Left ventricle myocardium inferior (tissue), 1 donor: ENCODE measurements around the gene TENM3. TPM values are rescaled to one million over a fixed set of nuclear protein-coding genes. Genes with fewer than 3 reads are reported as not detected.

Source experiments
- DNase-seq: peaks from one replicate; pipeline ENCODE4 v3.0.0-alpha.2; 2020
- H3K27ac ChIP-seq: fragments of 200-600 bp; replicated peaks from 2 replicates; pipeline ENCODE4 v1.8.0; 2021
- H3K27me3 ChIP-seq: fragments of 200-600 bp; 2 replicates; pipeline ENCODE4 v1.8.0; 2021; ENCODE audit warnings: low read depth
- H3K36me3 ChIP-seq: fragments of 200-600 bp; 2 replicates; pipeline ENCODE4 v1.8.0; 2021
- H3K4me1 ChIP-seq: fragments of 200-600 bp; 2 replicates; pipeline ENCODE4 v1.8.0; 2021
- H3K4me3 ChIP-seq: fragments of 200-600 bp; 2 replicates; pipeline ENCODE4 v1.8.0; 2021; ENCODE audit warnings: mild to moderate bottlenecking, moderate library complexity
- H3K9me3 ChIP-seq: fragments of 200-600 bp; replicated peaks from 2 replicates; pipeline ENCODE4 v1.8.0; 2021
- CTCF ChIP-seq: fragments of 200-600 bp; IDR thresholded peaks from 2 replicates; pipeline ENCODE4 v1.8.0; 2021; ENCODE audit warnings: antibody characterized with exemption, mild to moderate bottlenecking, borderline replicate concordance
- intact Hi-C: fragments of 100-400 bp; cut with micrococcal nuclease; formaldehyde crosslinking; loops from one replicate; pipeline ENCODE4 v1.11.0; 2022
- total RNA-seq: library from RNA; stranded (reverse); fragmentation: NEBNext Ultra II Directional; extraction: Animal tissue kit (Norgen Biotek cat#: 25700); gene quantifications from one replicate; pipeline ENCODE4 v1.2.1, GENCODE V29; 2021
- donor health status: DM: no; HTN: yes; CAD: no; lungs with severe emphysema.

The TENM3 gene
- total RNA-seq, 1 donor from 2014 or later: 1.5 TPM

GRCh38 chr4:182748283-182748682 lies 505.1 kb downstream of the TENM3 start:
- H3K36me3 ChIP-seq: no peaks in the 10 kb centered on the region
- no peak for TF ChIP-seq CTCF
- no peak for DNase-seq
- H3K4me1 ChIP-seq: no peaks in the 10 kb centered on the region
- peak overlapping the region; percentile 72 for H3K27ac ChIP-seq
- peaks cover 5% of the 10 kb centered on the region for H3K9me3 ChIP-seq
- intact Hi-C loops: no loop called here
- peak overlapping the region; percentile 16 for H3K4me3 ChIP-seq
- no peaks in the 10 kb centered on the region for H3K27me3 ChIP-seq

GRCh38 chr4:182748949-182749348 lies 505.7 kb downstream of the TENM3 start:
- peak overlapping the region; percentile 72 for H3K27ac ChIP-seq
- DNase-seq: no peak
- no peaks in the 10 kb centered on the region for H3K4me1 ChIP-seq
- no peak overlapping the region for H3K4me3 ChIP-seq
- peaks cover 5% of the 10 kb centered on the region for H3K9me3 ChIP-seq
- intact Hi-C loops: no loop called here
- no peaks in the 10 kb centered on the region for H3K36me3 ChIP-seq
- no peaks in the 10 kb centered on the region for H3K27me3 ChIP-seq
- TF ChIP-seq CTCF: no peak

DNA sequence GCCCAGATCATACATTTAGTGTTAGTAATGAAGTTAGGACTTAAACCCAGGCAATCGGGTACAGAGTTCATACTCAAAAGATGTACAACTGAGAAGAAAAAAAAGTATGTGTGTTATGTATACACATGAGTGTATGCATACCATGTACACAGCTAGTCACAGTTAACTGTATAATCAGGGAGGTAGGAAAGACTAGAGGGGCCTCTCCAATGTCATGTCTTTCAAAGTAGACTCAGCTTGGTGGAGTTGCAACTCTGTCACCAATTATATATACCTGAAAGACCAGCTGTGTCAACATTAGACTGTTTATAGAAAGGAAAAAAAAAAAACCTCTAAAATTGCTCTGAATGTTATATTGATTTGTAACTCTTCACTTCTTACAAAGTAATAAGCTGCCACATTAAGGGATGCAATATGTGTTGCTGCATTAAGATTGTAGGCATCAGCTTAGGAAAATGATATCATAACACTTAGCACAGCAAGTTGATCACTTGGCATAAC lies 506.5 kb downstream of the TENM3 start:
- Histone ChIP-seq H3K4me1 (no peaks in the 10 kb centered on the region), H3K4me3 (no peak overlapping the region), H3K27ac (no peak overlapping the region), H3K27me3 (no peaks in the 10 kb centered on the region), H3K36me3 (no peaks in the 10 kb centered on the region), H3K9me3 (peaks cover 5% of the 10 kb centered on the region)
- no peak for TF ChIP-seq CTCF
- intact Hi-C loops: no loop called here
- DNase-seq: no peak

DNA sequence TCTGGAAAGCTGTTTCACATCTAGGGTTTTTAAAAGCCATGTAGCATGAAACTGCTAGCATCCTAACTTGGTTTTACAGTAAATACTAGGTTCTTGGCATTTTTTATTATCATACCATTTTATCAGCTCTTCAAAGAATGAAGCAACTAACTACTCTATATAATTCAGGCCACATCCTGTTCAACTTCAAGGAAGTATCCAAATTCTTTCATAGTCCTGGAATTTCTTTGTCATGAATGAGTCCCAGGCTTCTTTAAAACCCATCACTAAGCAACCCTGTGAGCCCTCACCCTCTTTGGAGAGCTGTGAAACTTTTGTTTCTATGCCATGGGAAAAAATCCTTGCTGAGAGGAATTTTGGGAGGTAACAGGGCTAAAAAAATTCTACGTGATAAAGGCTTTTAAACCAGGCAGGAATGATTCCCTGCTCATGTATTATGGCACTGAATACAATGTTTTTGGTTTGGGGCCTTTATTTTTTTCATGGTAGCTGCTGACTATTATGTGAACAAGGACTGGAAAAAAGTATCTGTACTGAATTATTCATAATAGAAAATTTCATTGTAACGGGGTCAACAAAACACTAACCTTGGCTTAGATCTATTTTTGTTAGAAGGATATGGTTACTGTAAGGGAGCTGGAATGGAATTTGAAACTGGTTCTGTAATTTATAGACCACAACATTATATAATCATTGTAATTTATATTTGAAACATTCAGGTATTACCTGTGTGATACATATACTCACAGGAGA lies 509.1 kb downstream of the TENM3 start:
- Histone ChIP-seq H3K27ac (no peak overlapping the region), H3K36me3 (no peaks in the 10 kb centered on the region), H3K4me3 (no peak overlapping the region), H3K4me1 (no peaks in the 10 kb centered on the region), H3K9me3 (no peaks in the 10 kb centered on the region), H3K27me3 (no peaks in the 10 kb centered on the region)
- DNase-seq: no peak
- no peak for TF ChIP-seq CTCF
- intact Hi-C loops: no loop called here

DNA sequence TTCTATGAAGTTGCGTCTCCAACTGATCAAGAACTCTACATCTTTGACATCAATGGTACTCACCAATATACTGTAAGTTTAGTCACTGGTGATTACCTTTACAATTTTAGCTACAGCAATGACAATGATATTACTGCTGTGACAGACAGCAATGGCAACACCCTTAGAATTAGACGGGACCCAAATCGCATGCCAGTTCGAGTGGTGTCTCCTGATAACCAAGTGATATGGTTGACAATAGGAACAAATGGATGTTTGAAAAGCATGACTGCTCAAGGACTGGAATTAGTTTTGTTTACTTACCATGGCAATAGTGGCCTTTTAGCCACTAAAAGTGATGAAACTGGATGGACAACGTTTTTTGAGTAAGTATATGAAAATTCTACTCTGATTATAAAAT lies 511.7 kb downstream of the TENM3 start:
- Histone ChIP-seq H3K4me3 (no peak overlapping the region), H3K36me3 (no peaks in the 10 kb centered on the region), H3K27ac (no peak overlapping the region), H3K4me1 (no peaks in the 10 kb centered on the region), H3K9me3 (peaks cover 9% of the 10 kb centered on the region), H3K27me3 (no peaks in the 10 kb centered on the region)
- no peak for DNase-seq
- no peak for TF ChIP-seq CTCF
- intact Hi-C loops: no loop called here
